Measurements from ENCODE around the gene GNAQ. TPM values are rescaled to one million over a fixed set of nuclear protein-coding genes. Genes with fewer than 3 reads are reported as not detected.

Gene GNAQ
- total and polyA plus RNA-seq, 2 donors (not counting 1 experiment from before 2014, with no cell fraction given) = 0.60 to 1.4 TPM

GRCh38 chr9:77883846-77884771 is 147.5 kb downstream of the GNAQ start:
- no peaks in the 10 kb centered on the region for H3K4me1 ChIP-seq (ENCODE audit: control insufficient read depth in 2 of 2, insufficient read depth in 2 of 2, low read length in 2 of 2)
- H3K4me2 ChIP-seq (replicated peaks; ENCODE audit: low read depth, low read length, poor library complexity, severe bottlenecking) = no peak overlapping the region
- no peak for DNase-seq
- no peaks in the 10 kb centered on the region for H3K4me1 Mint-ChIP-seq
- TF ChIP-seq CTCF (IDR thresholded peaks at IDR 0.05) (no peak), EZH2 (IDR thresholded peaks at IDR 0.05; ENCODE audit: borderline replicate concordance, insufficient read depth, low read depth, low read length, poor library complexity, severe bottlenecking) (no peak)
- CTCF ChIA-PET = no interaction called here
- no peak overlapping the region for H3K27ac Mint-ChIP-seq
- ATAC-seq (ENCODE audit: low read depth) = no peak
- H3K4me3 Mint-ChIP-seq = no peak overlapping the region
- H3K79me2 ChIP-seq (ENCODE audit: control insufficient read depth, insufficient read depth, low read length) = no peaks in the 10 kb centered on the region
- H3K4me3 ChIP-seq (ENCODE audit: control extremely low read depth in 1 of 5, extremely low read depth in 1 of 5, insufficient read depth in 1 of 5, low read depth in 2 of 5, low read length in 4 of 5) = no peak overlapping the region
- intact Hi-C loops (cut with micrococcal nuclease) = no loop called here
- H2AFZ ChIP-seq (ENCODE audit: insufficient read depth, low read depth, low read length, poor library complexity, severe bottlenecking) = no peak overlapping the region
- no peaks in the 10 kb centered on the region for H3K9me3 Mint-ChIP-seq (ENCODE audit: insufficient read depth)
- H3K27ac ChIP-seq (ENCODE audit: low read length in 2 of 2) = no peak overlapping the region
- POLR2A ChIA-PET = no interaction called here
- no peaks in the 10 kb centered on the region for H3K9me3 ChIP-seq (ENCODE audit: control extremely low read depth in 1 of 3, control insufficient read depth in 2 of 3, insufficient read depth in 1 of 3, low read length in 2 of 3)
- no peaks in the 10 kb centered on the region for H3K27me3 ChIP-seq (replicated peaks in 1 of 4; ENCODE audit: control extremely low read depth in 1 of 4, control insufficient read depth in 3 of 4, insufficient read depth in 4 of 4, low read length in 3 of 4)
- peaks cover 4% of the 10 kb centered on the region for H3K27me3 Mint-ChIP-seq
- no peaks in the 10 kb centered on the region for H3K36me3 ChIP-seq (replicated peaks in 1 of 2; ENCODE audit: control extremely low read depth in 1 of 2, control insufficient read depth in 1 of 2, extremely low read depth in 1 of 2, insufficient read depth in 2 of 2, low read length in 1 of 2)
- WGBS (ENCODE audit: insufficient coverage) = 100% methylated on average over 1 of the region's 5 CpGs
- no peak overlapping the region for H3K9ac ChIP-seq (ENCODE audit: low read length)
- no peaks in the 10 kb centered on the region for H4K20me1 ChIP-seq (ENCODE audit: control insufficient read depth, insufficient read depth, low read length, poor library complexity, severe bottlenecking)

- Mint-ChIP-seq H3K27ac (no peak overlapping the region), H3K27me3 (peaks cover 4% of the 10 kb centered on the region), H3K4me3 (no peak overlapping the region), H3K9me3 (ENCODE audit: insufficient read depth) (no peaks in the 10 kb centered on the region), H3K4me1 (no peaks in the 10 kb centered on the region)
- no peaks in the 10 kb centered on the region for H3K27me3 ChIP-seq (replicated peaks in 1 of 4; ENCODE audit: control extremely low read depth in 1 of 4, control insufficient read depth in 3 of 4, insufficient read depth in 4 of 4, low read length in 3 of 4)
- no peak overlapping the region for H3K4me3 ChIP-seq (ENCODE audit: control extremely low read depth in 1 of 5, extremely low read depth in 1 of 5, insufficient read depth in 1 of 5, low read depth in 2 of 5, low read length in 4 of 5)
- H3K9me3 ChIP-seq (ENCODE audit: control extremely low read depth in 1 of 3, control insufficient read depth in 2 of 3, insufficient read depth in 1 of 3, low read length in 2 of 3) = no peaks in the 10 kb centered on the region
- ChIA-PET CTCF (no interaction called here), POLR2A (no interaction called here)
- H3K9ac ChIP-seq (ENCODE audit: low read length) = no peak overlapping the region
- H4K20me1 ChIP-seq (ENCODE audit: control insufficient read depth, insufficient read depth, low read length, poor library complexity, severe bottlenecking) = no peaks in the 10 kb centered on the region
- no peak overlapping the region for H3K27ac ChIP-seq (ENCODE audit: low read length in 2 of 2)
- no peak overlapping the region for H2AFZ ChIP-seq (ENCODE audit: insufficient read depth, low read depth, low read length, poor library complexity, severe bottlenecking)
- ATAC-seq (ENCODE audit: low read depth) (no peak), DNase-seq (no peak)
- TF ChIP-seq CTCF (IDR thresholded peaks at IDR 0.05) (no peak), EZH2 (IDR thresholded peaks at IDR 0.05; ENCODE audit: borderline replicate concordance, insufficient read depth, low read depth, low read length, poor library complexity, severe bottlenecking) (no peak)
- H3K4me1 ChIP-seq (ENCODE audit: control insufficient read depth in 2 of 2, insufficient read depth in 2 of 2, low read length in 2 of 2) = no peaks in the 10 kb centered on the region
- no peaks in the 10 kb centered on the region for H3K79me2 ChIP-seq (ENCODE audit: control insufficient read depth, insufficient read depth, low read length)
- intact Hi-C loops (cut with micrococcal nuclease) = no loop called here
- no peaks in the 10 kb centered on the region for H3K36me3 ChIP-seq (replicated peaks in 1 of 2; ENCODE audit: control extremely low read depth in 1 of 2, control insufficient read depth in 1 of 2, extremely low read depth in 1 of 2, insufficient read depth in 2 of 2, low read length in 1 of 2)
- no peak overlapping the region for H3K4me2 ChIP-seq (replicated peaks; ENCODE audit: low read depth, low read length, poor library complexity, severe bottlenecking)
Measured at GRCh38 chr9:77883133-77883532, 148.5 kb downstream of the GNAQ start.

Data from B cell (primary cell).